Measurements from ENCODE around the gene ABHD10. TPM values are rescaled to one million over a fixed set of nuclear protein-coding genes. Genes with fewer than 3 reads are reported as not detected.
A peak's percentile ranks its signal among the peaks of the same experiment; 100 is the strongest.

Gene ABHD10
- total RNA-seq, 2 experiments from 2014 or later, result 36.3 to 43.7 TPM

- ATAC-seq, result no peak
- POLR2A ChIA-PET, result no interaction called here
- H3K4me1 Mint-ChIP-seq (ENCODE audit: low read depth), result peaks cover 52% of the 10 kb centered on the region
- H3K9me3 Mint-ChIP-seq (ENCODE audit: insufficient read depth), result no peaks in the 10 kb centered on the region
- no peaks in the 10 kb centered on the region for H3K27me3 Mint-ChIP-seq (ENCODE audit: low read depth)
- no peak overlapping the region for H3K4me3 Mint-ChIP-seq
- H3K36me3 Mint-ChIP-seq (ENCODE audit: low read depth), result peaks cover 72% of the 10 kb centered on the region
- H3K27ac Mint-ChIP-seq, result no peak overlapping the region
- DNase-seq, result no peak
- CTCF ChIA-PET, result interaction anchor here (2.1 to 20.7 kb wide), 2 partner anchors 17 to 29 kb away, joined by 10 to 351 read pairs; no protein-coding TSS in a partner anchor
These were observed 5.9 kb downstream of the ABHD10 start for GRCh38 chr3:111984636-111985298.

- CTCF ChIA-PET, result interaction anchor here (0.9 to 20.7 kb wide), 7 partner anchors 10 to 270 kb away, joined by 3 to 351 read pairs (median 4); no protein-coding TSS in a partner anchor
These were observed 8.0 kb downstream of the ABHD10 start for GRCh38 chr3:111986800-111987199.

GRCh38 chr3:111989061-111989678, 10.3 kb downstream of the ABHD10 start:
- ATAC-seq, result peak; percentile 88

More at GRCh38 chr3:111986800-111987199, 8.0 kb downstream of the ABHD10 start:
- Mint-ChIP-seq H3K27ac (peak overlapping the region; percentile 51), H3K4me3 (no peak overlapping the region), H3K27me3 (ENCODE audit: low read depth) (no peaks in the 10 kb centered on the region), H3K36me3 (ENCODE audit: low read depth) (peaks cover 60% of the 10 kb centered on the region), H3K9me3 (ENCODE audit: insufficient read depth) (no peaks in the 10 kb centered on the region), H3K4me1 (ENCODE audit: low read depth) (peaks cover 34% of the 10 kb centered on the region)
- ATAC-seq (no peak), DNase-seq (no peak)
- POLR2A ChIA-PET, result no interaction called here

GRCh38 chr3:111993038-111993437, 14.2 kb downstream of the ABHD10 start:
- no peaks in the 10 kb centered on the region for H3K27me3 Mint-ChIP-seq (ENCODE audit: low read depth)
- DNase-seq, result no peak
- no peak for ATAC-seq
- peaks cover 6% of the 10 kb centered on the region for H3K4me1 Mint-ChIP-seq (ENCODE audit: low read depth)
- H3K9me3 Mint-ChIP-seq (ENCODE audit: insufficient read depth), result no peaks in the 10 kb centered on the region
- H3K36me3 Mint-ChIP-seq (ENCODE audit: low read depth), result peaks cover 28% of the 10 kb centered on the region
- ChIA-PET CTCF (interaction anchor here (0.6 to 20.7 kb wide), 6 partner anchors 8 to 761 kb away, joined by 3 to 351 read pairs (median 3); partner anchors contain the start of gene TAGLN3), POLR2A (no interaction called here)
- H3K4me3 Mint-ChIP-seq, result no peak overlapping the region
- H3K27ac Mint-ChIP-seq, result no peak overlapping the region

More at GRCh38 chr3:111989061-111989678, 10.3 kb downstream of the ABHD10 start:
- H3K27me3 Mint-ChIP-seq (ENCODE audit: low read depth), result no peaks in the 10 kb centered on the region
- peaks cover 28% of the 10 kb centered on the region for H3K4me1 Mint-ChIP-seq (ENCODE audit: low read depth)
- H3K36me3 Mint-ChIP-seq (ENCODE audit: low read depth), result peaks cover 52% of the 10 kb centered on the region
- no peaks in the 10 kb centered on the region for H3K9me3 Mint-ChIP-seq (ENCODE audit: insufficient read depth)
- no peak for DNase-seq
- H3K4me3 Mint-ChIP-seq, result no peak overlapping the region
- H3K27ac Mint-ChIP-seq, result no peak overlapping the region
- CTCF ChIA-PET, result interaction anchor here (0.7 to 20.7 kb wide), 29 partner anchors 10 to 321 kb away, joined by 3 to 351 read pairs (median 4); partner anchors contain the start of genes ABHD10 and TAGLN3
- POLR2A ChIA-PET, result interaction anchor here (1.0 to 1.2 kb wide), 2 partner anchors 10 to 24 kb away, joined by 3 to 9 read pairs; partner anchors contain the start of gene ABHD10

- POLR2A ChIA-PET, result interaction anchor here (5.8 kb wide), 1 partner anchor 20 kb away, joined by 25 read pairs; the partner anchor contains the start of gene ABHD10
- H3K27me3 Mint-ChIP-seq (ENCODE audit: low read depth), result no peaks in the 10 kb centered on the region
- ATAC-seq (peak; percentile 46), DNase-seq (no peak)
- peak within 1 kb of the TSS; percentile 69 for H3K4me3 Mint-ChIP-seq
- H3K4me1 Mint-ChIP-seq (ENCODE audit: low read depth), result peaks cover 35% of the 10 kb centered on the region
- CTCF ChIA-PET, result interaction anchor here (1.3 to 20.7 kb wide), 4 partner anchors 8 to 44 kb away, joined by 3 to 351 read pairs (median 42); no protein-coding TSS in a partner anchor
- H3K36me3 Mint-ChIP-seq (ENCODE audit: low read depth), result peaks cover 2% of the 10 kb centered on the region
- H3K27ac Mint-ChIP-seq, result no peak within 1 kb of the TSS
- H3K9me3 Mint-ChIP-seq (ENCODE audit: insufficient read depth), result no peaks in the 10 kb centered on the region
These were observed 20.0 kb downstream of the ABHD10 start, which contains the start of gene TAGLN3 for GRCh38 chr3:111998636-111999483. TSS of gene TAGLN3 (plus strand) at chr3:111998922. CDS start at chr3:111999423, 501 bp downstream.

- ATAC-seq (no peak), DNase-seq (no peak)
- peak overlapping the region; percentile 69 for H3K4me3 Mint-ChIP-seq
- no peaks in the 10 kb centered on the region for H3K27me3 Mint-ChIP-seq (ENCODE audit: low read depth)
- POLR2A ChIA-PET, result interaction anchor here (5.8 kb wide), 1 partner anchor 20 kb away, joined by 25 read pairs; the partner anchor contains the start of gene ABHD10
- no peaks in the 10 kb centered on the region for H3K9me3 Mint-ChIP-seq (ENCODE audit: insufficient read depth)
- H3K36me3 Mint-ChIP-seq (ENCODE audit: low read depth), result peaks cover 2% of the 10 kb centered on the region
- CTCF ChIA-PET, result interaction anchor here (1.3 to 20.7 kb wide), 4 partner anchors 9 to 43 kb away, joined by 3 to 351 read pairs (median 42); no protein-coding TSS in a partner anchor
- H3K4me1 Mint-ChIP-seq (ENCODE audit: low read depth), result peaks cover 37% of the 10 kb centered on the region
- no peak overlapping the region for H3K27ac Mint-ChIP-seq
These were observed 20.9 kb downstream of the ABHD10 start for GRCh38 chr3:111999484-112000324.

- peaks cover 37% of the 10 kb centered on the region for H3K4me1 Mint-ChIP-seq (ENCODE audit: low read depth)
- H3K36me3 Mint-ChIP-seq (ENCODE audit: low read depth), result no peaks in the 10 kb centered on the region
- ChIA-PET CTCF (interaction anchor here (0.9 to 20.7 kb wide), 5 partner anchors 9 to 44 kb away, joined by 3 to 351 read pairs (median 8); no protein-coding TSS in a partner anchor), POLR2A (no interaction called here)
- DNase-seq (no peak), ATAC-seq (no peak)
- H3K27me3 Mint-ChIP-seq (ENCODE audit: low read depth), result no peaks in the 10 kb centered on the region
- H3K4me3 Mint-ChIP-seq, result no peak overlapping the region
- no peaks in the 10 kb centered on the region for H3K9me3 Mint-ChIP-seq (ENCODE audit: insufficient read depth)
- no peak overlapping the region for H3K27ac Mint-ChIP-seq
These were observed 21.5 kb downstream of the ABHD10 start for GRCh38 chr3:112000367-112000771.

- no peaks in the 10 kb centered on the region for H3K27me3 Mint-ChIP-seq (ENCODE audit: low read depth)
- DNase-seq (no peak), ATAC-seq (no peak)
- H3K4me1 Mint-ChIP-seq (ENCODE audit: low read depth), result peaks cover 37% of the 10 kb centered on the region
- no peaks in the 10 kb centered on the region for H3K9me3 Mint-ChIP-seq (ENCODE audit: insufficient read depth)
- H3K4me3 Mint-ChIP-seq, result no peak overlapping the region
- CTCF ChIA-PET, result interaction anchor here (0.9 to 20.7 kb wide), 5 partner anchors 10 to 43 kb away, joined by 3 to 351 read pairs (median 8); no protein-coding TSS in a partner anchor
- POLR2A ChIA-PET, result no interaction called here
- H3K27ac Mint-ChIP-seq, result no peak overlapping the region
- no peaks in the 10 kb centered on the region for H3K36me3 Mint-ChIP-seq (ENCODE audit: low read depth)
These were observed 22.1 kb downstream of the ABHD10 start for GRCh38 chr3:112000966-112001365.

GRCh38 chr3:112001526-112001925, 22.7 kb downstream of the ABHD10 start:
- DNase-seq, result no peak
- Mint-ChIP-seq H3K4me1 (ENCODE audit: low read depth) (peaks cover 37% of the 10 kb centered on the region), H3K27ac (no peak overlapping the region), H3K36me3 (ENCODE audit: low read depth) (no peaks in the 10 kb centered on the region), H3K4me3 (no peak overlapping the region), H3K27me3 (ENCODE audit: low read depth) (no peaks in the 10 kb centered on the region), H3K9me3 (ENCODE audit: insufficient read depth) (no peaks in the 10 kb centered on the region)
- POLR2A ChIA-PET, result no interaction called here
- no peak for ATAC-seq
- CTCF ChIA-PET, result interaction anchor here (0.9 to 20.7 kb wide), 5 partner anchors 10 to 43 kb away, joined by 3 to 351 read pairs (median 8); no protein-coding TSS in a partner anchor

- DNase-seq, result no peak
- Mint-ChIP-seq H3K4me3 (no peak overlapping the region), H3K4me1 (ENCODE audit: low read depth) (peaks cover 37% of the 10 kb centered on the region), H3K9me3 (ENCODE audit: insufficient read depth) (no peaks in the 10 kb centered on the region), H3K27me3 (ENCODE audit: low read depth) (no peaks in the 10 kb centered on the region), H3K27ac (peak overlapping the region; percentile 37), H3K36me3 (ENCODE audit: low read depth) (no peaks in the 10 kb centered on the region)
- ChIA-PET CTCF (interaction anchor here (0.6 to 20.7 kb wide), 6 partner anchors 11 to 1646 kb away, joined by 3 to 351 read pairs (median 6); no protein-coding TSS in a partner anchor), POLR2A (no interaction called here)
- no peak for ATAC-seq
These were observed 23.5 kb downstream of the ABHD10 start for GRCh38 chr3:112002096-112002971.

Data from activated CD8-positive, alpha-beta T cell treated with anti-CD3 and anti-CD28 coated beads, Interleukin-2, amount 10 ng/mL, durations not matched to agents 7 days and 5 days (primary cell).